Kasumi-1 (cell line): ENCODE results near the gene PSAP.

Source experiments
- DNase-seq, 2 experiments: peaks; one replicate each; lab custom pipeline; 2025; lab: John Stamatoyannopoulos, UW

PSAP gene

DNA sequence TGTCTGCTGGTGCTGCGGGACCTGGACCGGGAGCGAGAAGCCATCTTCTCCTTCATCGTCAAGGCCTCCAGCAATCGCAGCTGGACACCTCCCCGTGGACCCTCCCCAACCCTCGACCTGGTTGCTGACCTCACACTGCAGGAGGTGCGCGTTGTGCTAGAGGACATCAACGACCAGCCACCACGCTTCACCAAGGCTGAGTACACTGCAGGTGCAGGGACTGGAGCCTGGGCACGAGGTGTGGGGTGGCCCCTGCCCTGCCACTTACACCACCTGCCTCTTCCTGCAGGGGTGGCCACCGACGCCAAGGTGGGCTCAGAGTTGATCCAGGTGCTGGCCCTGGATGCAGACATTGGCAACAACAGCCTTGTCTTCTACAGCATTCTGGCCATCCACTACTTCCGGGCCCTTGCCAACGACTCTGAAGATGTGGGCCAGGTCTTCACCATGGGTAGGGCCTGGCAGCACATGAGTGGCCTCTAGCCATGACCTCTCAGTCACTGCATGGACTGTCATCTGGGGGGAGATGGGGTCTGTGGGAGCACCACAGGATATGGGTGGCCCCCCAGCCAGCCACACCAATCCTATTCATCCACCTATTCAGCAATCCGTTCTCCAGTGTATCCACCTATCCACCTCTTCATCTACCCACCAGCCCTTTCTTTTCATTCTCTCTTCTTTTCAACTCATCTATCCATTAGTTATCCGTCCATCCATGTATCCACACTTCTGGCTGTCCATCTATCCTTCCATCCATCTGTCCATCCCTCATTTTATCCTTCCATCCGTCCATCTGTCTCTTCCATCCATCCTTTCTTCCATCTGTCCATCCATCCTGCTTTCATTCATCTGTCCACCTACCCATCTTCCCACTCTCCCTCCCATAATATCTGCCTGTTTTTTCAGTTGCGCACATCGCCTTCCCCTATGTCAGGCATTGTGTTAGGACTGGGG, 43.2 kb downstream of the PSAP start:
- DNase-seq, result no peak

GRCh38 chr10:71806704-71807556, 44.1 kb downstream of the PSAP start:
- no peak for DNase-seq

DNA sequence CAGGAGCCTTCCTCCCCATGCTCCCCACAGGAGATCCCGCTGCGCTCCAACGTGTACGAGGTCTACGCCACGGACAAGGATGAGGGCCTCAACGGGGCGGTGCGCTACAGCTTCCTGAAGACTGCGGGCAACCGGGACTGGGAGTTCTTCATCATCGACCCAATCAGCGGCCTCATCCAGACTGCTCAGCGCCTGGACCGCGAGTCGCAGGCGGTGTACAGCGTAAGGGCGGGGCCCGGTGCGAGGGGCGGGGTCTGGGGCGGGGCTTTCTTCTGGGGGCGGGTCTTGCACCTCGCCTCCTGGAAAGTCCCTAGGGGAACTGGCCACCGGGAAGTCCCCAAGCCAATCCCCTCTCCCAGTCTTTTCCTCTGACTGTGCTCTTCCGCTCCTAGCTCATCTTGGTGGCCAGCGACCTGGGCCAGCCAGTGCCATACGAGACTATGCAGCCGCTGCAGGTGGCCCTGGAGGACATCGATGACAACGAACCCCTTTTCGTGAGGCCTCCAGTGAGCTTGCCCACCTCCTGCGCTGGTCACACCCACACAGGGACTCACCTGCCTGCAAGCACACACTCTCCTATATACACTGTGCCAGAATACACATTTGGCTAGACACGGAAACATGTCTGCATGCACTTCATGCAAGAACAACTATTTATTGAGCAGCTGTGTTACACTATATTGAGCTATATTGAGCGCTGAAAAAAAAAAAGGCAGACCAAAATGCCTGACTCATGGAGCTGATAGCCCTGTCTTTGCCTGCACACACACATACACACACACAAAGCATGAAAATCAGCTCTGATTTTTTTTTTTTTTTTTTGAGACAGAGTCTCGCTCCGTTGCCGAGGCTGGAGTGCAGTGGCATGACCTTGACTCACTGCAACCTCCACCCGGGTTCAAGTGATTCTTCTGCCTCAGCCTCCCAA, 45.0 kb downstream of the PSAP start:
- DNase-seq, result no peak

- peak; percentile 98 to 99 for DNase-seq
Measured at GRCh38 chr10:71804077-71804476, 47.0 kb downstream of the PSAP start.

DNA sequence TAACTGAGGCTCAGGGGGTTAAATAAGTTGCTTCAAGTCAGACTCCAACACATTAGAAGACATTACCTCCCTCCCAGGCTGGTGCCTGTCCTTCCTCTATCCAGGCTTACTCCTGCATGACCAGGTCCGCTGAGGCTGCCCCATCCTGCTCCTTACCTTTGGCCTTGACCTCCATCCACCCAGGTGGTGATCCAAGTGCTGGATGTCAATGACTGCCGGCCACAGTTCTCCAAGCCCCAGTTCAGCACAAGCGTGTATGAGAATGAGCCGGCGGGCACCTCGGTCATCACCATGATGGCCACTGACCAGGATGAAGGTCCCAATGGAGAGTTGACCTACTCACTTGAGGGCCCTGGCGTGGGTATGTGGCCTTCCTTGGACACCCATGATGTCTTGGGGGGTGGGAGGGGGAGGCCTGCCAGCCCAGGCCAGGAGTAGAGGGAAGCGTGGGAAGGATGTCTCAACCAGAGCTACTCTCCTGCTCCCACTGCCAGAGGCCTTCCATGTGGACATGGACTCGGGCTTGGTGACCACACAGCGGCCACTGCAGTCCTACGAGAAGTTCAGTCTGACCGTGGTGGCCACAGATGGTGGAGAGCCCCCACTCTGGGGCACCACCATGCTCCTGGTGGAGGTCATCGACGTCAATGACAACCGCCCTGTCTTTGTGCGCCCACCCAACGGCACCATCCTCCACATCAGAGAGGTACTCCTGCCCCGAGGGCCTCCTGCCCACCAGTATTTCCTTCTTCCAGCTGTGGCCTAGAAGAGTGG, 48.1 kb downstream of the PSAP start:
- DNase-seq, result no peak

GRCh38 chr10:71802235-71802634, 48.8 kb downstream of the PSAP start:
- no peak for DNase-seq

- peak; percentile 26 to 62 for DNase-seq
Measured at GRCh38 chr10:71801361-71801760, 49.7 kb downstream of the PSAP start.

DNA sequence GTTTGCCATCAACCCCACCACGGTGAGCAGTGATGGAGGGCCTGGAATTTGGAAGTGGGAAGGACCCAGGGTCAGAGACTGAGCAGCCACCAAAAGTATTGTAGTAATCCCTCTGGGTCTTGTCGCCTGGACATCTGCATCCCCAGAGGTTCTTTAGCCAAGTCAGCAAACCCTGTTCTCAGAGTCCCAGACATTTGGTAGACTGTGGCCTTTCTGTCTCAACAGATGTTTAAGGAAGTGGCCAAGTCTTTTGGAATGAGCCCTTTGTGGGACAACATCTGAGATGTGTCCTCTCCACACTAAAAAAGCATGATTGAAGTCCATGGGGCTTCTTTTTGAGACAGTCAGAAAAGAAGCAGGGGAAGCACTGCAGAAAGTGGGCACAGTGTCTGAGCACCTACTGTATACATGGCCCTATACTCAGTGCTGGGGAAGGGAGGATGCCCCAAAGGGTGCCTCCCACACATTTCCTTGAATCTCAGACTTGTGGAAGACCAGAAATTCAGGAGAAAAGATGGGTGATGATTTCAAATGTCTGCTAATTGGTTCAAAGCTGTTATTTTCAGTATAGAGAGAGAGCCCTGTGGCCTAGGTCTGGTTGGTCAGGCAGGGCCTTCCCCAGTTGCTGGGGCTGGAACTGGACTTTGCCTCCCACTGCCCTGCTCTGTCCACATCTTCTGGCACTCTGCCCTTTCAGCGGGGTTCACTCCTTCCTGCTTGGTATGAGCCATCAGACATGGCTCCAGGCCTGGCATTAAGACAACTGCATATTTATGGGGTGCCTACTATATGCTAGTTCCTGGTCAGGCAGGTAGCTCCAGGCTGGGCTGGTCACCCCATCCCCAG, 51.2 kb downstream of the PSAP start:
- DNase-seq, result no peak

DNA sequence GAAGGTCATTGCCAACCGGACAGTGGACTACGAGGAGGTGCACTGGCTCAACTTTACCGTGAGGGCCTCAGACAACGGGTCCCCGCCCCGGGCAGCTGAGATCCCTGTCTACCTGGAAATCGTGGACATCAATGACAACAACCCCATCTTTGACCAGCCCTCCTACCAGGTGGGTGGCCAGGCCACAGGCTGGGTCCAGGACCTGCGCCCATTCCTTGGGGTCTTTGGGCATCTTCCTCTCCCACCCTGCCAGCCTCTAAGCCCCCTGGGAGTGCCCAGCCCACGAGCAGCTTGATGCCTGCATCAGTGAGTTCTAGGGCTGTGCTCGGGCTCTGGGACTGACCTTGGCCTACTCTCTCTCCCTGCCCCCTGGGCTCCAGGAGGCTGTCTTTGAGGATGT, 51.9 kb downstream of the PSAP start:
- no peak for DNase-seq

DNA sequence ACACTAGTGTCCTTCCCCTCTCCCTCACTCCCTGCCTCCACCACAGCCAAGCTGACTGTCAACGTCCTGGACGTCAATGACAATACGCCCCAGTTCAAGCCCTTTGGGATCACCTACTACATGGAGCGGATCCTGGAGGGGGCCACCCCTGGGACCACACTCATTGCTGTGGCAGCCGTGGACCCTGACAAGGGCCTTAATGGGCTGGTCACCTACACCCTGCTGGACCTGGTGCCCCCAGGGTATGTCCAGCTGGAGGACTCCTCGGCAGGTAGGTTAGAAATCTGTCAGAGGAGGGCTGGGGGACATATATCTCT, 52.8 kb downstream of the PSAP start:
- DNase-seq, result no peak

DNA sequence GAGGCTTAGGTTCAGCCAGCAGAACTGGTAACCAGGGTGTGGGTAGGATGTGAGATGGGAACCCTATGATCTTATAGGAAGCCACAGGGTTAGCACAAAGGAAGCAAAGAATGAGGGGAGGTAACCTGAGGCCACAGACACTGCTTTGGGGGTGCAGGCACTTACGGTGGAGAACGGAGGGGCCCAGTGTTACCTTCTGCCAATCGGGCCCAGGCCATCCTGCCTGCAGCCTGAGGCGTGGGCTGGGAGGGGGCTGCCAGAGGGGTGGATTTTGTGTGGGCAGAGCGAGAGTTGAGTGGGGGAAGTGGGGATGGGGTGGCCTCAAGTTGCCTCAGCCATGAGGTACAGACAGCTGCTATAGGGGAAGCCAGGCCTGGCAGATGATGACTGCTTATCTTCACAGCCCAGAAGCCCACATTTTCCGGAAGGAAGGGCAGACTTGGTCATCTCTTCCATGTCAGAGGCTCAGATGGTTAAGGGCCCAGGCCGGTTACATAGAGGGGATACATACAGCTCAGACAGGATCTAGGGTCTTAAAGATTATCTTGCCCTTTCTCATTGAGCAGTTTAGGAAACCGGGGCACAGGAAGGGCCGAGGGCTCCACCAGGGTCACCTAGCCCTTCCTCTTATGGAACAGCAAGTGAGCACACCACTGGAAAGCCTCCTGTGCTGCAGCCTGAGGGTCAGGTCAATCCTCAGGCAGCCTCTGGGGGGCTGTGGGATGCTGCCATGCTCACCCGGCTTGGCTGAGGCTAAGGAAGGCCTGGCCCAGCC, 53.3 kb downstream of the PSAP start:
- DNase-seq, result peak; percentile 95

DNA sequence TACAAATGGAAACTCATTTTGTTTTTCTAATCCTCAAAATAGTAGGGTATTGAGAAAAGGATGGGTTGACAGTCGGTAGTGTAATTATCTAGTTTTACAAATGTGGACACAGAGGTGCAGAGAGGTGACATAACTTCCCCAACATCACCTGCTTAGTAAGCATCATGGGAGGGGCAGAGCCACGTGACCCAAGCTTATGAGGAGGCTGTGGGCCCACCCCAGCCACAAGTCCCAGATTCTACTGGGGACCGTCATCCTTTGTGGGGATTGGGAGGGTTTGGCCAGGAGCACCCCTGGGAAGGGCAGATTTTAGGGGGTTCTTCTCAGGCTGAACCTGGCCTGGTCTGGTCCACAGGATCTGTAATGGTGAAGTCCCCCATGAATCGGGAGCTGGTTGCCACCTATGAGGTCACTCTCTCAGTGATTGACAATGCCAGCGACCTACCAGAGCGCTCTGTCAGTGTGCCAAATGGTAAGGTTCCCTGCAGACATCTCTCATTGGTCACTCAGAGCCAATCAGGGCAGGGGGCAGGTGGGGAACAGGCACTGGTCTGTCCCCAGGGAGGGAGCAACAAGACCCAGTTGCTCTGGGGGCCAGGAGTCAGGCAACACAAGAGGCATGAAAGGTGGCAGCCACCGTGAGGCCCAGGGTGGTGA, 54.2 kb downstream of the PSAP start:
- DNase-seq, result no peak

- DNase-seq, result peak; percentile 27 to 70
Measured at GRCh38 chr10:71795248-71795647, 55.8 kb downstream of the PSAP start.

GRCh38 chr10:71790749-71791440, 60.2 kb downstream of the PSAP start:
- DNase-seq, result no peak

- DNase-seq, result no peak
Measured at GRCh38 chr10:71789871-71790270, 61.2 kb downstream of the PSAP start.

DNA sequence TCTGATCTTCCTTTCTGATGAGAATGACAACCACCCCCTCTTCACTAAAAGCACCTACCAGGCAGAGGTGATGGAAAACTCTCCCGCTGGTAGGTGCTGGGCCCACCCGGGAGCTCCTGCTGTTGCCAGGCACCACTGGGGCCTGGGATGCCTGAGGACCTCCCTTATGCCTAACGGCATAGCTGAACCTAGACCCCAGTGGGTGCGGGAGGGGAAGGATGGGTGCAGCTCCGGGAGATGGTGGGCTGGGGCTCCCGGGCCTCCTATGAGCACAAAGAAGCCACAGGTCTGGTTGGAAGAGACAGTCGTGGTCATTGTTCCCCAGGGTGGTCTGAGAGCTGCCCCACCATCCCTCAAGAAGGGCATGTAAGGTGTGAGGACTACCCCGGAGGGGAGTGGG, 62.1 kb downstream of the PSAP start:
- no peak for DNase-seq

GRCh38 chr10:71784679-71785272, 66.3 kb downstream of the PSAP start:
- DNase-seq, result no peak
